HG03457 (cell line): Measurements from ENCODE around the gene NLRP1.
"Not testable (repeated sequence)": the region's sequence is repeated elsewhere in the genome, so short reads cannot be mapped to it uniquely, and the experiment has no call there.

ENCODE experiments used
- ATAC-seq: cut with Tn5 transposase; IDR thresholded peaks from one replicate; pipeline ENCODE4 v1.9.1; 2021; ENCODE audit warnings: moderate number of reproducible peaks; ENCODE audit not compliant: unreplicated experiment

Gene NLRP1

GRCh38 chr17:5588584-5588983, 4.3 kb upstream of the NLRP1 start:
- no peak for ATAC-seq

- no peak for ATAC-seq
Measured at GRCh38 chr17:5587438-5588032, 3.2 kb upstream of the NLRP1 start.

GRCh38 chr17:5585836-5586521, 1.7 kb upstream of the NLRP1 start:
- no peak for ATAC-seq

- no peak for ATAC-seq
Measured at GRCh38 chr17:5585287-5585794, 1.0 kb upstream of the NLRP1 start.

GRCh38 chr17:5583426-5584382, 605 bp downstream of the NLRP1 start:
- no peak for ATAC-seq

- no peak for ATAC-seq
Measured at GRCh38 chr17:5582209-5583185, 1.8 kb downstream of the NLRP1 start.

- ATAC-seq = no peak
Measured at GRCh38 chr17:5581655-5582054, 2.7 kb downstream of the NLRP1 start.

- no peak for ATAC-seq
Measured at GRCh38 chr17:5580969-5581368, 3.3 kb downstream of the NLRP1 start.

GRCh38 chr17:5580367-5580766, 3.9 kb downstream of the NLRP1 start:
- ATAC-seq = no peak

GRCh38 chr17:5578768-5579167, 5.5 kb downstream of the NLRP1 start:
- ATAC-seq = not testable (repeated sequence)

GRCh38 chr17:5573017-5573416, 11.3 kb downstream of the NLRP1 start:
- ATAC-seq = not testable (repeated sequence)

GRCh38 chr17:5571281-5571680, 13.0 kb downstream of the NLRP1 start:
- ATAC-seq = no peak

GRCh38 chr17:5565808-5566207, 18.5 kb downstream of the NLRP1 start:
- ATAC-seq = no peak

- no peak for ATAC-seq
Measured at GRCh38 chr17:5563456-5563855, 20.9 kb downstream of the NLRP1 start.

- ATAC-seq = no peak
Measured at GRCh38 chr17:5562661-5563360, 21.5 kb downstream of the NLRP1 start.

GRCh38 chr17:5561736-5562571, 22.4 kb downstream of the NLRP1 start:
- ATAC-seq = no peak

- no peak for ATAC-seq
Measured at GRCh38 chr17:5560361-5560988, 23.8 kb downstream of the NLRP1 start.
